Osteocyte (in vitro differentiated cells): Measurements from ENCODE around the gene NUTM1. TPM values are rescaled to one million over a fixed set of nuclear protein-coding genes. Genes with fewer than 3 reads are reported as not detected.
A peak's percentile ranks its signal among the peaks of the same experiment; 100 is the strongest.
"Not testable (repeated sequence)": the region's sequence is repeated elsewhere in the genome, so short reads cannot be mapped to it uniquely, and the experiment has no call there.

Experiments used
- DNase-seq: peaks from one replicate; pipeline ENCODE4 v3.0.0; 2021; ENCODE audit warnings: mixed read lengths; ENCODE audit not compliant: unreplicated experiment; ENCODE audit errors: extremely low spot score
- H3K27ac Mint-ChIP-seq: one replicate; pipeline ENCODE4 v1.8.0; 2021; ENCODE audit warnings: mild to moderate bottlenecking, mixed read lengths; ENCODE audit not compliant: unreplicated experiment
- H3K27me3 Mint-ChIP-seq: one replicate; pipeline ENCODE4 v1.8.0; 2021; ENCODE audit warnings: mixed read lengths; ENCODE audit not compliant: unreplicated experiment
- H3K36me3 Mint-ChIP-seq: one replicate; pipeline ENCODE4 v1.8.0; 2021; ENCODE audit warnings: mixed read lengths; ENCODE audit not compliant: unreplicated experiment
- H3K4me1 Mint-ChIP-seq: one replicate; pipeline ENCODE4 v1.8.0; 2021; ENCODE audit warnings: mixed read lengths; ENCODE audit not compliant: unreplicated experiment
- H3K4me3 Mint-ChIP-seq: one replicate; pipeline ENCODE4 v1.8.0; 2021; ENCODE audit warnings: mild to moderate bottlenecking, moderate library complexity, mixed read lengths; ENCODE audit not compliant: unreplicated experiment
- H3K9me3 Mint-ChIP-seq: one replicate; pipeline ENCODE4 v1.8.0; 2021; ENCODE audit warnings: mixed read lengths; ENCODE audit not compliant: unreplicated experiment
- total RNA-seq: library from RNA; stranded (reverse); gene quantifications from 2 replicates; pipeline ENCODE4 v1.2.1, GENCODE V29; 2021
- TF ChIP-seq, protein P1 (sequence below): fragments of 200-600 bp; sonication (generic); IDR thresholded peaks from 2 replicates; pipeline ENCODE4 v1.5.0; 2021; ENCODE audit warnings: antibody characterized with exemption, mild to moderate bottlenecking, moderate library complexity

Gene NUTM1
- total RNA-seq, 1 donor from 2014 or later: not detected

DNA sequence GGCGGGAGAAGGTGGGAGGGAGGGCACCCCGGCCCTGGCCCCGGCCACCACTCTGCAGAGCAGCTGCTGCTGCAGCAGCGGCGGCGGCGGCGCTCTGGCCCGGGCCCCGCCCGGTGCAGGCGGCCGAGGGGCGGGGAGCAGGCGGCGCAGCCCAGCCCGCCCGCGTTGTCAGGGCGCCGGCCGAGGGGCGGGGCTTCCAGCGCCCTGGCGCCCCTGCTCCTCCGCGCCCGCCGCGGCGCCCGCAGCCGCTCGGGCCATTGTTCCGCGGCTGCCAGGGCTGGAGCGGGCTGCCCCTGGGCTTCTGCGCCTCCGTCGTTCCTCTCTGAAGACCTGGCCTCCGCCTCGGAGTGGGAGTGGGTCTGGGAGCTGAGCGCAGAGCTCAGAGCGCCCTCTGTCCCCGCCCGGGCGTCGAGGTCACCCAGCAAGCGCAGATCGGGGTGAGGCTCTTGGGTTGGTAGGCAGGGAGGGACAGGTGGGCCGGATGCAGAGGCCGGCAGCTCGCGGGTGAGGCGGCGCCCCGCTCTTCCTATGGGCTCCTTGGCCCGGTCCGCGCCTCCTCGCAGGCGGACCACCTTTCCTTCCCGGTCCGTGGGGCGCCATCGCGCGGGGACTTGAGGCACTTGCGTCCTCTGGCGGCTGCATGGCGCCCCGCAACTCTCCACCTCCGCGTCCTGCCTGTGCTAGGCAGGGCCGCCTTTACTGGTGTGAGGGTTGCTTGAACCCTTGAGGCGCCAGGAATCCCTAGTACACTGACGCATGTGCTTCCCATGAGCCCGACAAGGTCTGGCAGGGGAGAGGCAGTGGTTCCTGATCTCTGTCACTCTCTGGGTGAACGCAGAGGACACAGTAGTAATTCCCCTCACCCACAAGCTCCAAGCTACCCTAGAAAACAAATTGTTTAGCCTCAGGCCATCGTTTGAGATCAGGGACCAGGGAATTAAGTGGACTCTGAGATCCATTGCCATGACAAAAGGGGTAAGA is 24.3 kb downstream of the NUTM1 start, which contains the start of gene LPCAT4:
Gene LPCAT4 (minus strand): TSS at position 96 of the 981 bp plus-strand sequence. CDS start 96 bp downstream, outside the sequence.
- Mint-ChIP-seq H3K4me1 (peaks cover 27% of the 10 kb centered on the region), H3K27me3 (no peaks in the 10 kb centered on the region), H3K36me3 (peaks cover 2% of the 10 kb centered on the region), H3K9me3 (no peaks in the 10 kb centered on the region), H3K4me3 (peak within 1 kb of the TSS; percentile 97), H3K27ac (peak within 1 kb of the TSS; percentile 87)
- peak; percentile 96 for DNase-seq
- TF ChIP-seq, protein P1, sequence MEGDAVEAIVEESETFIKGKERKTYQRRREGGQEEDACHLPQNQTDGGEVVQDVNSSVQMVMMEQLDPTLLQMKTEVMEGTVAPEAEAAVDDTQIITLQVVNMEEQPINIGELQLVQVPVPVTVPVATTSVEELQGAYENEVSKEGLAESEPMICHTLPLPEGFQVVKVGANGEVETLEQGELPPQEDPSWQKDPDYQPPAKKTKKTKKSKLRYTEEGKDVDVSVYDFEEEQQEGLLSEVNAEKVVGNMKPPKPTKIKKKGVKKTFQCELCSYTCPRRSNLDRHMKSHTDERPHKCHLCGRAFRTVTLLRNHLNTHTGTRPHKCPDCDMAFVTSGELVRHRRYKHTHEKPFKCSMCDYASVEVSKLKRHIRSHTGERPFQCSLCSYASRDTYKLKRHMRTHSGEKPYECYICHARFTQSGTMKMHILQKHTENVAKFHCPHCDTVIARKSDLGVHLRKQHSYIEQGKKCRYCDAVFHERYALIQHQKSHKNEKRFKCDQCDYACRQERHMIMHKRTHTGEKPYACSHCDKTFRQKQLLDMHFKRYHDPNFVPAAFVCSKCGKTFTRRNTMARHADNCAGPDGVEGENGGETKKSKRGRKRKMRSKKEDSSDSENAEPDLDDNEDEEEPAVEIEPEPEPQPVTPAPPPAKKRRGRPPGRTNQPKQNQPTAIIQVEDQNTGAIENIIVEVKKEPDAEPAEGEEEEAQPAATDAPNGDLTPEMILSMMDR: peak; percentile 99

DNA sequence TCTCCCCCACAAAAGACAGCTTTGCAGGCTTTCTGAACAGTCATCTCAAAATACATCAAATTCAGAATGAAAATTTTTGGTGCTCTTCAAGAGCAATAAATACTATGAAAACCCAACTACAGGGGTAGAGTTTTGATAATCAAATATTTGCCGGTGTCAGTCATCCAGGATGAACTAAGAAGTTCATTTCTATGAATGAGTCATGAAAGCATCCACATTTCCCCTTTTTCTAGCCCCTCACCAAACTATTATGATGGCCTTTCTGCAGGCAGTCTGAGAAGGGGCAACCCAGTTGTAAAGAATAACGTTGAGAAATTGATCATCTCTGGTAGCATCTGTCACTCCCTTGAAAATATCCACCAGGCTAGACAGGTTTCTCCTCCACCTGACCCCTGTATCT is 27.0 kb downstream of the NUTM1 start:
- H3K4me3 Mint-ChIP-seq: no peak overlapping the region
- TF ChIP-seq, protein P1: no peak
- DNase-seq: no peak
- no peaks in the 10 kb centered on the region for H3K36me3 Mint-ChIP-seq
- H3K4me1 Mint-ChIP-seq: peaks cover 18% of the 10 kb centered on the region
- H3K9me3 Mint-ChIP-seq: no peaks in the 10 kb centered on the region
- H3K27me3 Mint-ChIP-seq: no peaks in the 10 kb centered on the region
- H3K27ac Mint-ChIP-seq: no peak overlapping the region

DNA sequence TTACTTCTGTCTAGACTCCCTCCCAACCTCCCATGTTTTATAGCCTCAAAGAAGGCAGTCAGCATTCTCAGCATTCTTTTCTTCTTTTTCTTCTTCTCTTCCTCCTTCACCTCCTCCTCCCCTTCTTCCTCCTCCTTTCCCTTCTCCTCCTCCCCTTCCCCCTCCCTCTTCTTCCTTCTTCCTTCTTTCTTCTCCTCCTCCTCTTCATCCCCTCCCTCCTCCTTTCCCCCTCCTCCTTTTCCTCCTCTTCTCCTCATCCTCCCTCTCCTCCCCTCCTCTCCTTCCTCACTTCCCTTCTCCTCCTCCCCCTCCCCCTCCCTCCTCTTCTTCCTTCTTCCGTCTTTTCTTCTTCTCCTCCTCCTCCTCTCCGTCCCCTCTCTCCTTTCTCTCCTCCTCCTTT is 27.5 kb downstream of the NUTM1 start:
- DNase-seq: no peak
- TF ChIP-seq, protein P1: no peak
- Mint-ChIP-seq H3K4me1 (peaks cover 15% of the 10 kb centered on the region), H3K27ac (no peak overlapping the region), H3K36me3 (no peaks in the 10 kb centered on the region), H3K9me3 (no peaks in the 10 kb centered on the region), H3K4me3 (no peak overlapping the region), H3K27me3 (no peaks in the 10 kb centered on the region)

DNA sequence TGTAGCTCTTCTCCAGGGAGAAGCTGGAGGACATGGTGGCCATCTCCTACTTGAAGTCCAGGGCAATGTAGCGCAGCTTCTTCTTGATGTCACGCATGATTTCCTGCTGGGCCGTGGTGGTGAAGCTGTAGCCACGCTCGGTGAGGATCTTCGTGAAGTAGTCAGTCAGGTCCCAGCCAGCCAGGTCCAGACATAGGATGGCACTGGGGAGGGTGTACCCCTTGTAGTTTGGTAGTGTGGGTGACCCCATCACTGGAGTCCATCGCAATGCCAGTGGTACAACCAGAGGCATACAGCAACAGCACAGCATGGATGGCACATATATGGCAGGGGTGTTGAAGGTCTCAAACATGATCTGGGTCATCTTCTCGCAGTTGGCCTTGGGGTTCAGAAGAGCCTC is 30.8 kb downstream of the NUTM1 start:
- TF ChIP-seq, protein P1: no peak
- Mint-ChIP-seq H3K4me3 (no peak overlapping the region), H3K27me3 (no peaks in the 10 kb centered on the region), H3K27ac (no peak overlapping the region), H3K9me3 (no peaks in the 10 kb centered on the region), H3K4me1 (no peaks in the 10 kb centered on the region), H3K36me3 (peaks cover 2% of the 10 kb centered on the region)
- no peak for DNase-seq

DNA sequence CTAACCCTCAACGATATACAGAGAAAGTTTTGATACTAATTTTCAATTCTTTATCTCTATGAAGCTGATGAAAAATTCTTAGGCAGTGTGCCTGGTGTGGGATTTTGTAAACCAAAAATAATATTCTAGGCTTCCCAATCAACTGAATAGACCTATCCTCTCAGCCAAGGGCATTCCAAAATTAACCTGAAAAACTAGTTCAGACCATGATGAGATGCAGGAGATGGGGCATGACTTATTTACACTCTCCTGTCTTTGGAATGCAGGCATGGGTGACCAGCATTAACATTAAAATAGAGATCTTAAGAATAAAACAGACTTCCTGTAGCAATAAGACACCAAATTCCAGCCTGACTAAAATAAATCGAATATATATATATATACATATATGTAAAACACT is 31.7 kb downstream of the NUTM1 start:
- DNase-seq: no peak
- Mint-ChIP-seq H3K36me3 (peaks cover 2% of the 10 kb centered on the region), H3K4me3 (no peak overlapping the region), H3K4me1 (no peaks in the 10 kb centered on the region), H3K27ac (no peak overlapping the region), H3K9me3 (no peaks in the 10 kb centered on the region), H3K27me3 (no peaks in the 10 kb centered on the region)
- TF ChIP-seq, protein P1: no peak

DNA sequence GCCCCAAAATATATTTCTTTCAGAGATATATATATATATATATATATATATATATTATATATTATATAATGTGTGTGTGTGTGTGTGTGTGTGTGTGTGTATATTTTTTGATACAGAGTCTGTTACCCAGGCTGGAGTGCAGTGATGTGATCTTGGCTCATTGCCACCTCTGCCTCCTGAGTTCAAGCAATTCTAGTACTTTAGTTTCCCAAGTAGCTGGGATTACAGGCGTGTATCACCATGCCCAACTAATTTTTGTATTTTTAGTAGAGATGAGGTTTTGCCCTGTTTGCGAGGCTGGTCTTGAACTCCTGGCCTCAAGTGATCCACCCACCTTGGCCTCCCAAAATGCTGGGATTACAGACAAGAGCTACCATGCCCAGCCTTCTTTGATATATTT is 32.4 kb downstream of the NUTM1 start:
- not testable (repeated sequence) for H3K27ac Mint-ChIP-seq, H3K9me3 Mint-ChIP-seq, H3K36me3 Mint-ChIP-seq, H3K4me3 Mint-ChIP-seq, DNase-seq, H3K27me3 Mint-ChIP-seq, H3K4me1 Mint-ChIP-seq
